Ovary (tissue), 9 donors: Measurements from ENCODE around the gene FBXO9. TPM values are rescaled to one million over a fixed set of nuclear protein-coding genes. Genes with fewer than 3 reads are reported as not detected.

Experiments used
- DNase-seq, 5 donors: peaks; one replicate each; pipeline ENCODE4 v3.0.0-alpha.2; 2019 to 2020
- H3K27ac ChIP-seq, 2 donors: fragments of 200-600 bp; one replicate each; pipeline versions ENCODE4 v1.5.1 to v1.8.0; 2019 to 2022
- H3K27me3 ChIP-seq: fragments of 200-600 bp; one replicate; pipeline ENCODE4 v1.8.0; 2022
- H3K36me3 ChIP-seq: fragments of 200-600 bp; sonication (generic); one replicate; pipeline ENCODE4 v1.5.1; 2019
- H3K4me1 ChIP-seq: one replicate; pipeline ENCODE4 v1.8.1; 2013; ENCODE audit warnings: mild to moderate bottlenecking, moderate library complexity; ENCODE audit not compliant: insufficient read depth
- H3K4me3 ChIP-seq: fragments of 200-600 bp; sonication (generic); one replicate; pipeline ENCODE4 v1.5.1; 2017
- H3K9me3 ChIP-seq, 2 donors: fragments of 200-600 bp in 1 of 2; sonication (generic) in 1 of 2; one replicate each; pipeline versions ENCODE4 v1.5.1 to v1.8.1; 2013 to 2019; ENCODE audit warnings: mild to moderate bottlenecking in 1 of 2, moderate library complexity in 1 of 2
- CTCF ChIP-seq, 3 donors: fragments of 450-650 bp in 2 of 3; fragments of 200-600 bp in 1 of 3; IDR thresholded peaks; one replicate each; pipeline versions ENCODE4 v1.5.1 to v1.8.0; 2016 to 2022; ENCODE audit warnings: antibody characterized with exemption in 3 of 3, mild to moderate bottlenecking in 1 of 3
- EP300 ChIP-seq: sonication (generic); formaldehyde crosslinking; IDR thresholded peaks from one replicate; pipeline ENCODE4 v1.6.1; 2017; ENCODE audit warnings: antibody characterized with exemption
- POLR2A ChIP-seq: fragments of 450-650 bp; IDR thresholded peaks from one replicate; pipeline ENCODE4 v1.6.1; 2017; ENCODE audit warnings: antibody characterized with exemption, mild to moderate bottlenecking, moderate library complexity
- WGBS, 3 donors: extraction: QIAGEN DNeasy Blood & Tissue Kit in 1 of 3; methylation state at CpG; one replicate each; pipeline versions ENCODE4 v1.1.5 to v1.1.7; 2013 to 2017; 5-methylcytosine and 5-hydroxymethylcytosine counted together
- intact Hi-C, 4 donors: fragments of 100-400 bp; cut with DNase I; formaldehyde crosslinking; loops; one replicate each; pipeline versions ENCODE4 v1.11.0 to v1.15.1; 2022 to 2023
- polyA plus RNA-seq, 2 donors: library from polyadenylated mRNA; stranded (reverse); fragments of 200-250 nt in 1 of 2; fragments of 350-450 nt in 1 of 2; fragmentation: Illumina TruSeq in 1 of 2; extraction: RNeasy Lipid Tissue Mini Kit (QIAGEN cat#74804) in 1 of 2; gene quantifications; one replicate each; pipeline ENCODE4 v1.2.3, GENCODE V29; 2013 to 2014
- total RNA-seq, 7 donors: library from RNA; depleted of rRNA in 2 of 7; stranded (reverse); fragments of >200 nt in 2 of 7; fragmentation: NEBNext Ultra II Directional in 3 of 7; extraction: Animal tissue kit (Norgen Biotek cat#: 25700) in 3 of 7; gene quantifications; one replicate each; pipeline versions ENCODE4 v1.1.0 to v1.2.4, GENCODE V29; 2016 to 2023
- donor health status: DM: no; HTN: no; CAD: no; lungs with moderate emphysema.
- donor health status: DM: no; HTN: no; CAD: no.
- donor health status: Bipolar disorder and iron deficiency.
- donor health status: DM: yes; HTN: yes; CAD: no.
- donor health status: DM: no; HTN: no; CAD: no.
- donor health status: DM: yes; HTN: yes; CAD: no.

Gene FBXO9
- total and polyA plus RNA-seq, 9 donors: 31.6 to 86.3 (median 71.6) TPM

GRCh38 chr6:53103993-53104675, 38.9 kb downstream of the FBXO9 start:
- no peak overlapping the region for H3K27ac ChIP-seq
- intact Hi-C loops: no loop called here
- H3K4me1 ChIP-seq: no peaks in the 10 kb centered on the region
- H3K4me3 ChIP-seq: no peak overlapping the region
- H3K9me3 ChIP-seq: no peaks in the 10 kb centered on the region
- H3K36me3 ChIP-seq: no peaks in the 10 kb centered on the region
- TF ChIP-seq EP300 (no peak), POLR2A (no peak), CTCF (IDR thresholded peaks at IDR 0.05) (no peak)
- no peaks in the 10 kb centered on the region for H3K27me3 ChIP-seq
- WGBS, 3 donors: 86 to 95% (median 94%) methylated on average over 3 of the region's 3 CpGs
- no peak for DNase-seq

DNA sequence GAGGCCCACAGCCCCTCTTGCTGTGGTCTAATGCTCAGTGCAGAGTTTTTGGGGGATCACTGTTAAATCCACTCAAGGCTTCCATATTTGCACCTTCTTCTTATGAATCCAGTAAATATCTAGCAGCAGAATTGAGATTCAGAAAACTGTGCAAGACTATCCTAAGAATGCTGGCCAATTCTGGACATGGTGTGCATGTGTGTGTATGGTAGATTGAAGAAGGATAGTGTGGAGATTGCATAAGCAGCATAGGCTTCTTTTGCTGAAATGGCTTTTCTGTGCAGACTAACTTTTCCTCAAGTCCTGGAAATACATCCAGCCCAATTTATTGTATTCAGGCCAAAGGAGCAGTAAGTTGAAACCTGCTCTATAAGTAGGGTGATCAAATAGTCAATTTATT, 39.7 kb downstream of the FBXO9 start:
- no peak overlapping the region for H3K27ac ChIP-seq
- H3K9me3 ChIP-seq: no peaks in the 10 kb centered on the region
- H3K27me3 ChIP-seq: no peaks in the 10 kb centered on the region
- H3K4me3 ChIP-seq: no peak overlapping the region
- intact Hi-C loops: no loop called here
- no peaks in the 10 kb centered on the region for H3K36me3 ChIP-seq
- no peak for TF ChIP-seq CTCF (IDR thresholded peaks at IDR 0.05)
- no peak for TF ChIP-seq POLR2A
- no peak for TF ChIP-seq EP300
- no peaks in the 10 kb centered on the region for H3K4me1 ChIP-seq
- no peak for DNase-seq

DNA sequence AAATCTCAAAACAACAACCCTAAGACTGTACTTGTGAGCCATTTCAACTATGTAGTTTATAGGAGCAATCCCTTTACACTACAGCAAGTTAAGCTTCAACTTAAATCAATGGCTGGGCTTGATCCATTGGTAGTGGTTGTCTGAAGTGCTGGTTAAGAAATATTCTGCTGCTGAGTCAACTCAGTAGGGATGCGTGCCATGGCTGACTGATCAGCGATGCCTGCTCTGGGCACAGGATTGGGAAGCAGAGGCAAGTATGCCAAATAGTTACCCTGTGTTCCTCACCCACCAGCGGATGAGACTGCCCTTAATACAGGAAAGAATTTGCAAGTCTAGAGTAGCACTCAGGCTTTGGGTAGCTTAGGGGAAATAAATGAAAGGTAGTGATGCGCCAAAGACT, 41.9 kb downstream of the FBXO9 start:
- DNase-seq: no peak
- no peak for TF ChIP-seq POLR2A
- TF ChIP-seq CTCF (IDR thresholded peaks at IDR 0.05): no peak
- Histone ChIP-seq H3K4me1 (no peaks in the 10 kb centered on the region), H3K36me3 (no peaks in the 10 kb centered on the region), H3K4me3 (no peak overlapping the region), H3K27ac (no peak overlapping the region), H3K9me3 (no peaks in the 10 kb centered on the region), H3K27me3 (no peaks in the 10 kb centered on the region)
- intact Hi-C loops: no loop called here
- 92 to 98% (median 97%) methylated on average over 4 of the region's 4 CpGs for WGBS, 3 donors

GRCh38 chr6:53109612-53110011, 44.4 kb downstream of the FBXO9 start:
- Histone ChIP-seq H3K27ac (no peak overlapping the region), H3K4me1 (no peaks in the 10 kb centered on the region), H3K36me3 (no peaks in the 10 kb centered on the region), H3K9me3 (no peaks in the 10 kb centered on the region), H3K27me3 (no peaks in the 10 kb centered on the region), H3K4me3 (no peak overlapping the region)
- intact Hi-C loops: no loop called here
- no peak for DNase-seq
- WGBS, 3 donors: 92 to 96% (median 95%) methylated on average over 2 of the region's 2 CpGs
- no peak for TF ChIP-seq EP300
- TF ChIP-seq CTCF (IDR thresholded peaks at IDR 0.05): no peak
